GM21360 (cell line): ENCODE data around the gene CYP11A1.

Experiments used
- ATAC-seq: cut with Tn5 transposase; IDR thresholded peaks from one replicate; pipeline ENCODE4 v1.9.1; 2021; ENCODE audit warnings: mild to moderate bottlenecking, moderate library complexity; ENCODE audit not compliant: unreplicated experiment

The CYP11A1 gene

GRCh38 chr15:74350295-74351275 lies 16.9 kb downstream of the CYP11A1 start:
- ATAC-seq: no peak

GRCh38 chr15:74349241-74349778 lies 18.1 kb downstream of the CYP11A1 start:
- ATAC-seq: no peak

- no peak for ATAC-seq
Observed at GRCh38 chr15:74347757-74348250, 19.6 kb downstream of the CYP11A1 start.

DNA sequence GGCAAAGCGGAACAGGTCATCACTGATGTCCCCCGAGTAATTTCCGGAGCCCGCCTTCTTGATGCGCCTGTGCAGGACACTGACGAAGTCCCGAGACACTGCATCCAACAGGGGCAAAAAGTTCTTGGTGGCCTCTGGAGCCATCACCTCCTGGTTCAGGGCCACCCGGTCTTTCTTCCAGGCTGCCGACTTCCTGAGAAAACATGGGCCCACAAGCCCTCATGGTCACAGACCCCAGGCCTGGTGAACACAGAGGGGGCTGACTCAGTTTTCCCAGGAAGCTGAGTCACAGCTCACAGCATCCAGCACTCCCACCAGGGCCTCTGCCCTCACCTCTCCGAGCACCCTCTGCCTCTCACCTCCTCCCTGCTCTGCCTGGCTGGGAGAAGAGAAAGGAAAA lies 22.4 kb downstream of the CYP11A1 start:
- no peak for ATAC-seq

DNA sequence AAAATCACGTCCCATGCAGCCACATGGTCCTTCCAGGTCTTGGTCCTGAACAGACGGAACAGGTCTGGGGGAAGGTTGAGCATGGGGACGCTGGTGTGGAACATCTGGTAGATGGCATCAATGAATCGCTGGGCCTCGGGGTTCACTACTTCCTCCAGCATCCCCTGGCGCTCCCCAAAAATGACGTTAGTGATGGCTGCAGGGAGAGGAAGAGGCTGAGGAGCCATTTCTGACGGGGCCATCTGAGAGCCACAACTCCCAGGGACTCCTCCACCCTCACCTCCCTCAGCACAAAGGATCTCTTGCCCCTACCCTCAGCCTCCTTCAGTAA lies 23.7 kb downstream of the CYP11A1 start:
- ATAC-seq: no peak

GRCh38 chr15:74343127-74343796 lies 24.2 kb downstream of the CYP11A1 start:
- no peak for ATAC-seq

- ATAC-seq: no peak
Observed at GRCh38 chr15:74340150-74340549, 27.3 kb downstream of the CYP11A1 start.

DNA sequence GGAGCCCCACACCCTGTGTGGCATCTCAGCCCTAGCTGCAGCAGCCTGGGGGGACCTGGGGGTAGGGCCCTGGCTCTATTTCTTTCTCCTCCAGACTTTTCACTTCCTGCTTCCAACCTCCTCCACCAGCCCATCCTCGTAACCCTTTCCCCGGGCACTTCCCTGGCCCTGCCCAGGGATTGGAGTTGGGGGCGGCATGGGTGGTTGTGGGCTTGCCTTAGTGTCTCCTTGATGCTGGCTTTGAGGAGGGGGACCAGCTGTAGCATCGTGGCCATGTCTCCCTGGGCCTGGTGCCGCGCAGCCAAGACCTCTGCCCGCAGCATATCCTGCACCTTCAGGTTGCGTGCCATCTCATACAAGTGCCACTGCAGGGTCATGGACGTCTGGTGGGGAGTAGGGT lies 28.1 kb downstream of the CYP11A1 start:
- ATAC-seq: no peak

DNA sequence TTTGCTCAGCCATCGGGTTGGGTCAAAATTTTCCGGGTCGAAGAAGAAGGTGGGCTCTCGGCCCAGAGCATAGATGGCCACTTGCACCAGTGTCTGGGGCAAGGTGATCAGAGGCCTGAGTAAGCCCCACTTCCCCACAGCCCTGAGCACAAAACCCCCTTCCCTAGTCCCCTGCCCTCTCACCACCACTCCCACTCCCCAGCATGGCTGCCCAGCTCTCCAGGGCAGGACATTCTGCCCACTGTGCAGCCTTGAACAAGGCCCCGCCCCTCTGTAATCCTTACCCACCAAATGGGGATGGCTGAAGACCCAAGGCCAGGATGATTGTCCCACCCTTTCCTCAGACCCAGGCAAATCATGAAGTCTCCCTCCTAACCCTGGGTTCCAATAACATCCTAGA lies 28.8 kb downstream of the CYP11A1 start:
- no peak for ATAC-seq

DNA sequence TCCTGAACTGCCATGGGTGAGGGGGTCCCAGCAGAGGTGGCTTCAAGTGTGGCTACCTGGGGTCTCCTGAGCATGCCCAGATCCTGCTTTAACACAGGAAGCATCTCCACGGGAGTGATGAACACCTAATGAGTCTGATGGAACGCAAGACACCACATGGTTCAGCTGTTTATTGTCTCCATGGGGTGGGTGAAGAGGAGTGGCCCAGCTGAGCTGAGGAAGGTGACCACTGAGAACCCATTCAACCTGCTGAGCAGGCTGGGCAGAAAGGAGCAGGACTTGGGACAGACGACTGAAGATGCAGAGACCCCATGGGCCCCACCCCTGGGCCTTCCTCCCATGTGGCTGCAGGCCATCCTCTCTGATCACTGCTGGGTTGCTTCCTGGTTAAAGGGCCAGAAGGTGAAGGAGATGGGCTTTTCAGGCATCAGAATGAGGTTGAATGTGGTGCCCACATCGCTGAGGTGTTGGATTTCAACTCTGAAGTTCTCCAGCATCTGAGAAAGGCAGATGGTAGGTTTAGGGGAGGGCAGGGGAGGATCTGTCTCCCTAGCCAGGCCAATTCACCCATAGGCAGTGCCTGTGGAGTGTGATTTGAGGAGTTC lies 29.7 kb downstream of the CYP11A1 start:
- no peak for ATAC-seq

GRCh38 chr15:74337146-74337545 lies 30.3 kb downstream of the CYP11A1 start:
- ATAC-seq: no peak

- ATAC-seq: no peak
Observed at GRCh38 chr15:74336061-74337005, 31.1 kb downstream of the CYP11A1 start.

- no peak for ATAC-seq
Observed at GRCh38 chr15:74335396-74335795, 32.0 kb downstream of the CYP11A1 start.

DNA sequence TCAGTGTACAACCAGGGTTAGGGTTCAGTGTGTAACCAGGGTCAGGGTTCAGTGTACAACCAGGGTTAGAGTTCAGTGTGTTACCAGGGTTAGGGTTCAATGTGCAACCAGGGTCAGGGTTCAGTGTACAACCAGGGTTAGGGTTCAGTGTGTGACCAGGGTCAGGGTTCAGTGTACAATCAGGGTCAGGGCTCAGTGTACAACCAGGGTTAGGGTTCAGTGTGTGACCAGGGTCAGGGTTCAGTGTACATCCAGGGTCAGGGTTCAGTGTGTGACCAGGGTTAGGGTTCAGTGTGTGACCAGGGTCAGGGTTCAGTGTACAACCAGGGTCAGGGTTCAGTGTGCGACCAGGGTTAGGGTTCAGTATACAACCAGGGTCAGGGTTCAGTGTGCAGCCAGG lies 33.3 kb downstream of the CYP11A1 start:
- ATAC-seq: no peak

GRCh38 chr15:74333662-74334061 lies 33.8 kb downstream of the CYP11A1 start:
- no peak for ATAC-seq

- ATAC-seq: no peak
Observed at GRCh38 chr15:74333093-74333492, 34.4 kb downstream of the CYP11A1 start.

GRCh38 chr15:74332611-74333010 lies 34.8 kb downstream of the CYP11A1 start:
- ATAC-seq: no peak

DNA sequence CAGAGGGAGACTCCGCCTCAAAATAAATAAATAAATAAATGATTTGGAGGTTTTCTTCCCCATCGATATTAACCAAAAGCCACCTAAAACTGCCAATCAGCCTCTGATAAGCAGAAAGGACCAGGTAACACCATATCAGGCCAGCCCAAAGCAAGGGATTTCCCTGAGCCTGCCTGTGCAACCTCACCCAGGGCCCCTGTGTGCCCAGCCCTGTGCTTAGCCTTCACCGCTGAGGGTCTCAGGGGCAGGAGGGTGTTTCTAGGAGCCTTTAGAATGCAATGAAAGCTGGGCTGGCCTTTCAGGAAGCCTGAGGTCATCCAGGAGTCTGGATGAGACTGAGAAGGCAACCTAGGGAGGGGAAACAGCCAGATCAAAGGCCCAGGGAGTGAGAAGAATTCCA lies 35.4 kb downstream of the CYP11A1 start:
- no peak for ATAC-seq

DNA sequence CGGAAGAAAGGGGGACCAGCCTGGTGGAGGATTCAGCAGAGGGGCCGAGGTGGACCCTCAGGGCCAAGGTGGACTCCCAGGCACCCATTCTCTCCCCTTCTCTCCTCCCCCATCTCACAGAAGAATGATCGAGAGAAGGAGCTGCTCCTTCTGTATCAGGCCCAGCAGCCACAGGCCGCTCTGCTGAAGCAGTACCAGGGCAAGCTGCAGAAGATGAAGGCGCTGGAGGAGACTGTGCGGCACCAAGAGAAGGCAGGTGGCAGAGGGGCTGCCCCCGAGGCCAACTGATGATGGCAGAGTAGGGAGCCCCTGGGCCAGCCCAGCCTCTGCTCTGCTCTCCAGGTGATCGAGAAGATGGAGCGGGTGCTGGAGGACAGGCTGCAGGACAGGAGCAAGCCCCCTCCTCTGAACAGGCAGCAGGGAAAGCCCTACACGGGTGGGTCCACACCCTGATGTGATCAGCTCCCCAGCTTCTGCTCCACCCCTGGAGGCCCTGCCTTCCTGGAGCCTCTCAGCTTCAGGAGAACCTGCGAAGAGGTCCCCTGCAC lies 36.5 kb downstream of the CYP11A1 start:
- ATAC-seq: no peak
